HUDEP-2 (cell line): ENCODE results near the gene ELL2.

ENCODE experiments used
- DNase-seq, 76 experiments: peaks; one replicate each; lab custom pipeline; 2025; ENCODE audit not compliant: unreplicated experiment in 76 of 76; lab: John Stamatoyannopoulos, UW

ELL2 gene

GRCh38 chr5:95984287-95984938 lies 22.8 kb upstream of the ELL2 start:
- no peak for DNase-seq

GRCh38 chr5:95983509-95983908 lies 21.9 kb upstream of the ELL2 start:
- no peak for DNase-seq

- no peak for DNase-seq
Observed at GRCh38 chr5:95983080-95983479, 21.4 kb upstream of the ELL2 start.

- DNase-seq: no peak
Observed at GRCh38 chr5:95976606-95977005, 15.0 kb upstream of the ELL2 start.

GRCh38 chr5:95975703-95976102 lies 14.1 kb upstream of the ELL2 start:
- DNase-seq: no peak

- DNase-seq: peak in 34 of 76 experiments; percentile 5 to 78 (median 40)
Observed at GRCh38 chr5:95973793-95974325, 12.2 kb upstream of the ELL2 start.

- DNase-seq: no peak
Observed at GRCh38 chr5:95972196-95972595, 10.5 kb upstream of the ELL2 start.

- no peak for DNase-seq
Observed at GRCh38 chr5:95970359-95970704, 8.7 kb upstream of the ELL2 start.

GRCh38 chr5:95969651-95970358 lies 8.2 kb upstream of the ELL2 start:
- DNase-seq: no peak

GRCh38 chr5:95969055-95969454 lies 7.4 kb upstream of the ELL2 start:
- DNase-seq: no peak

- DNase-seq: no peak
Observed at GRCh38 chr5:95967236-95967635, 5.6 kb upstream of the ELL2 start.

- no peak for DNase-seq
Observed at GRCh38 chr5:95966005-95966404, 4.4 kb upstream of the ELL2 start.

- no peak for DNase-seq
Observed at GRCh38 chr5:95963650-95964410, 2.2 kb upstream of the ELL2 start.

GRCh38 chr5:95962785-95963184 lies 1.1 kb upstream of the ELL2 start:
- DNase-seq: no peak

GRCh38 chr5:95962475-95962773 lies 773 bp upstream of the ELL2 start:
- no peak for DNase-seq

- DNase-seq: peak in 71 of 76 experiments; percentile 3 to 83 (median 64)
Observed at GRCh38 chr5:95960667-95961616, 709 bp downstream of the ELL2 start.

GRCh38 chr5:95959888-95960666 lies 1.6 kb downstream of the ELL2 start:
- DNase-seq: peak in 15 of 76 experiments; percentile 8 to 57 (median 20)

GRCh38 chr5:95959051-95959887 lies 2.4 kb downstream of the ELL2 start:
- peak in 7 of 76 experiments; percentile 20 to 36 (median 26) for DNase-seq
